Measurements from ENCODE around the gene HCAR2.
"Not testable (repeated sequence)": the region's sequence is repeated elsewhere in the genome, so short reads cannot be mapped to it uniquely, and the experiment has no call there.

Gene HCAR2

DNA sequence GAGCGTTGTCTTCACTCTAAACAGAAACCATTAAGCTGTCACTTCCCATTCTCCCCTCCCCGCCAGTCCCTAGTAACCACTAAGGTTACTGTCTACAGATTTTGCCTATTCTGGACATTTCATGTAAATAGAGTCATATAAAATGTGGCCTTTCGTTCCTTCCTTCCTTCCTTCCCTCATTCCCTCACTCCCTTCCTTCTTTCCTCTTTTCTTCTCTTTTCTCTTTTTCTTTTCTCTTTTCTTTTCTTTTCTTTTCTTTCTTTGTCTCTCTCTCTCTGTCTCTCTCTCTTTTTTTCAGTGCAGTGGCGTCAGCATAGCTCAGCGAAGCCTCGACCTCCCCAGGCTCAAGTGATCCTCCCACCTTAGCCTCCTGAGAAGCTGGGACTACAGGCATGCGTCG, 37.8 kb downstream of the HCAR2 start:
- DNase-seq (ENCODE audit: low read depth): no peak

DNA sequence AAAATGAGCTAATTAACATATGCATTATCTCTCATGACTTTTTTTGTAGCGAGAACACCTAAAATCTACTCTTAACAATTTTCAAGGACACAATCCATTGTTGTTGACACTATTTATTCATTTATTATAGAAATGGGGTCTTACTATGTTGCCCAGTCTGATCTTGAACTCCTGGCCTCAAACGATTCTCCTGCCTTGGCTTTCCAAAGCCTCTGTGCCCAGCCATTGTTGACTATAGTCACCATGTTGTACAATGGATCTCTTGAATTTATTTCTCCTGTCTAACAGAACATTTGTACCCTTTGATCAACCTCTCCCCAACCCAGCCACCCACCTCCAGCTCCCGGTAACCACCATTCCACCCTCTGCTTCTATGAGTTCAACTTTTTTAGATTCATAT, 41.2 kb downstream of the HCAR2 start:
- DNase-seq (ENCODE audit: low read depth): no peak

DNA sequence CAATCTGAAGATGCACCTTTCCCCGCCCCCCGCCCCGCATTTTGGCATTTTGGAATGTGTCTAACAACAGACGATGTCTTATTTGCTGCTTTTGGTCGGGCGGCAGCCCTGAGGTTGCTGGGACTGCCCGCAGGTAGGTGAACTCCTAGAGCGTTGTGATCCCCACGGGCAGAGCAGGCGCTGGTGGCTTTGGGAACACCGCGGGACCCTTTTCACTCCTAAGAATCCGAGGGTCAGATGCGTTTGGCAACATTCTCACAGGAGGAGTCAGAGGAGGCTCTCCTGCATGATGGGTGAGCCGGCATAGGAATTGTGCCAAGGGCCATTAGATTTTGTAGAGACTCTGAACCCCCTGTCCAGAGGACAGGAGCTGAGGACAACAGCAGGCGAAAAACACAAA, 41.9 kb downstream of the HCAR2 start:
- DNase-seq (ENCODE audit: low read depth): no peak

DNA sequence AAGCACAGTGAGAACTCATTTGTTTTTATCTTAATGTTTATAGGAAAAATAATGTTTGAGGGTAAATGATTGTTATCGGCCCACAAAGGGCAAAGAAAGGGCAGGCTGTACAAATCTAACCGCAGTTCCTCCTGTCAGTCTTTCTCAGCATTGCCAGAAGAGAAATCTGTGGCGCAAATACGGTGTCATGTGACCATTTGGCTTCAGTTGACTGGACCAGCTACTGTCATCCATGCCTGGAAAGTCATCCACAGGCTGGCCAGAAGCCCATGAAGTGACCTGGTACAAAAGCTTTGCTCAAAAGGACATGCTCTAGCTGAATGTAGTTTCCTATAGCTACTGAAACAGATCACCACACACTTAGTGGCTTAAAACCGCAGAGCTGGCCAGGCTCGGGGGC, 43.6 kb downstream of the HCAR2 start:
- DNase-seq (ENCODE audit: low read depth): no peak

DNA sequence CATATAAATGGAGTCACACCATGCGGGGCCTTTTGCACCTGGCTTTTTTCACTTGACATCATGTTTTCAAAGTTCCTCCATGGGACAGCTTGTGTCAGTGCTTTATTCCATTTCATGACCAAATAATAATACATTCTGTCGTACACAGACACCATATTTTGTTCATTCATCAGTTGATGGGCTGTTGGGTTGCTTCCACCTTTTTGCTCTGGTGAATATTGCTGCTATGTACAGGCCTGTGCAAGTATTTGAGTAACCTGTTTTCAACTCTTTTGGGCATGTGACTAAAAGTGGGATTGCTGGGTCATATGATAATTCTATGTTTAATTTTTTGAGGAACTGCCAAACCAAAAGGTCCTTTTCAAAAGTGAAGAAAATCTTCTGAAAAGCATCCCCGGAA, 46.9 kb downstream of the HCAR2 start:
- no peak for DNase-seq (ENCODE audit: low read depth)

DNA sequence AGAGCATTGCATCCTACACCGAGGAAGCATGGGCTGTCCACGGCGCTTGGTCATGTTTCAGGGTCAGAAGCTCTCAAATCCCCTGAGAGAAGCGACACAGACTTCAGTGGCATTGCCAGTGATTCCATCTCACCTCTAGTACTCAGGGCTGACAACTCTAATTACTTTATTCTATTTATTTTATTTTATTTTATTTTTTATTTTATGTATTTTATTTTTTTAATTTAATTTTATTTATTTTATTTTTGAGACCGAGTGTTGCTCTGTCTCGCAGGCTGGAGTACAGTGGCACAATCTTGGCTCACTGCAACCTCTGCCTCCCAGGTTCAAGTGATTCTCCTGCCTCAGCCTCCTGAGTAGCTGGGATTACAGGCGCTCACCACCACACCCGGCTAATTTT, 49.9 kb downstream of the HCAR2 start:
- not testable (repeated sequence) for DNase-seq (ENCODE audit: low read depth)

DNA sequence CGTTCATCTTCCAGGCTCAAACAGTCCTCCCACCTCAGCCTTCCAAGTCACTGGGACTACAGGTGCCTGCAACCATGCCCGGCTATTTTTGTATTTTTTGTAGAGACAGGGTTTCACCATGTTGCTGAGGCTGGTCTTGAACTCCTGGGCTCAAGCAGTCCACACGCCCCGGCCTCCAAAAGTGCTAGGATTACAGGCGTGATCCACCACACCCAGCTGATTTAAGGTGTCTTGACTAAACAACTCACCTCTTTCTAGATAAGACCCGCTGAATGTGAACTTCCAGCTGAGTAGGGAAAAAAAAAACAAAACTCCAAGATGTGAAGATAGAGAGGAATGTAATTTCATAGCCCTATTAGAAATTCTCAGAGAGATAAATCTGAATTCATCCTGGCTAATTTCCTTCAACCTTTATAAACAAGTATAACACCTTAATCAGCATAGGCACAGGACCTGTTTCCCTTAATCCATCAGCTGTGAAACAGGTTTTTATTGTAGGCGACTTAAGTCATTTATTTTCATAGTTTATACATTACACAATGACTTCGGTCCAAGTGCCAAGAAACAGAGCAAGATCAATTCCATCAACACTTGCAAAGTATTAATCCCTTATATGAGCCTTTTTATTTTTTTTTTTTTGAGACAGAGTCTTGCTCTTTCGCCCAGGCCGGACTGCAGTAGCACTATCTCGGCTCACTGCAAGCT, 51.5 kb downstream of the HCAR2 start:
- DNase-seq (ENCODE audit: low read depth): no peak
